22Rv1 (cell line): ENCODE measurements around the gene PSG6.
"Not testable (repeated sequence)": the region's sequence is repeated elsewhere in the genome, so short reads cannot be mapped to it uniquely, and the experiment has no call there.

Experiments used
- CTCF ChIP-seq: fragments of 450-650 bp; IDR thresholded peaks from 2 replicates; pipeline ENCODE4 v1.5.1; 2017; ENCODE audit warnings: mild to moderate bottlenecking
- ZFX ChIP-seq: fragments of 450-650 bp; IDR thresholded peaks from 2 replicates; pipeline ENCODE4 v1.6.1; 2017; ENCODE audit warnings: antibody characterized with exemption, borderline replicate concordance

GRCh38 chr19:42933412-42933811 lies 15.7 kb upstream of the PSG6 start:
- TF ChIP-seq CTCF, ZFX: not testable (repeated sequence)
